ENCODE data around the gene F12.

DNA sequence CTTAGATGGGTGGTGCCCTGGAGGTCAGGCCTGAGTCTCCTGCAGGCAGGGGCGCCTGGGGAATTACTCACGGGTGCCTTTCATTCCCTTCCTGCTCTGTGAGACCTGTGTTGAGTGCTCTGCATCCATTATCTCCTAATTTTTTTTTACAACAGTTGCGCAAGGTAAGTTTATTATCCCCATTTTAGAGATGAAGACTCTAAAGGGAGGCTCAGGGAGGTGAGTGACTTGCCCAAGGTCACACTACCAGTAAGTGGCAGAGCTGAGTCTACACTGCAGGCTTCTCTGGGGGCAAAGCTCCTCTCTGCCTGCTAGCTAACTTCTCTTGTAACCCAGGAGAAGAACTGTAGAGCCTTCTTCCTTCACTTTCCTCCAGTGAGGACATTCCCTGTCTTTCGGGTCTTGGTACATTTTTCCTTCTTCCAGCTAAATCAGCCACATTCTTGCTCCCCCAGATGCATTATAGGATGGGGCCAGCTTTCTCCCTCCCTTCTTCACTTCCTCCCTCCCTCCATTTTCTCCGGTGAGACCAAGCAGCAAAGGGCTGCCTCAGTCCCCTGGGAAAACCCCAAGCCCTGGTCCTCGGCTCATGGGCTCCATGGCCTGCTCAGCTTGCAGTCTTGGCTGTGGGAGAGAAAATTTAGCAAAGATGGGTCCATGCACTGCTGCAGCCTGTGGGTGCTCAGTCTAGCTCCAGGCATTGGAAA, 39.0 kb upstream of the F12 start:
- TF ChIP-seq, protein P1, sequence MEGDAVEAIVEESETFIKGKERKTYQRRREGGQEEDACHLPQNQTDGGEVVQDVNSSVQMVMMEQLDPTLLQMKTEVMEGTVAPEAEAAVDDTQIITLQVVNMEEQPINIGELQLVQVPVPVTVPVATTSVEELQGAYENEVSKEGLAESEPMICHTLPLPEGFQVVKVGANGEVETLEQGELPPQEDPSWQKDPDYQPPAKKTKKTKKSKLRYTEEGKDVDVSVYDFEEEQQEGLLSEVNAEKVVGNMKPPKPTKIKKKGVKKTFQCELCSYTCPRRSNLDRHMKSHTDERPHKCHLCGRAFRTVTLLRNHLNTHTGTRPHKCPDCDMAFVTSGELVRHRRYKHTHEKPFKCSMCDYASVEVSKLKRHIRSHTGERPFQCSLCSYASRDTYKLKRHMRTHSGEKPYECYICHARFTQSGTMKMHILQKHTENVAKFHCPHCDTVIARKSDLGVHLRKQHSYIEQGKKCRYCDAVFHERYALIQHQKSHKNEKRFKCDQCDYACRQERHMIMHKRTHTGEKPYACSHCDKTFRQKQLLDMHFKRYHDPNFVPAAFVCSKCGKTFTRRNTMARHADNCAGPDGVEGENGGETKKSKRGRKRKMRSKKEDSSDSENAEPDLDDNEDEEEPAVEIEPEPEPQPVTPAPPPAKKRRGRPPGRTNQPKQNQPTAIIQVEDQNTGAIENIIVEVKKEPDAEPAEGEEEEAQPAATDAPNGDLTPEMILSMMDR (IDR thresholded peaks at IDR 0.05), result no peak
- no peak for TF ChIP-seq POLR2AphosphoS5 (IDR thresholded peaks at IDR 0.05)
